ENCODE data around the gene UBAC2.

GRCh38 chr13:99260216-99260615 is 59.6 kb downstream of the UBAC2 start:
- TF ChIP-seq TAF1 (IDR thresholded peaks at IDR 0.05; ENCODE audit: borderline replicate concordance, low read depth, low read length) (no peak), POLR2AphosphoS5 (IDR thresholded peaks at IDR 0.05; ENCODE audit: low read depth, low read length) (no peak)
